Caco-2 (cell line): ENCODE data around the gene HLCS. TPM values are rescaled to one million over a fixed set of nuclear protein-coding genes. Genes with fewer than 3 reads are reported as not detected.

Experiments
- BruUV-seq: library from RNA; stranded (reverse); fragments of 400-500 nt; replicated peaks from 2 replicates; lab custom pipeline; 2021; lab: Mats Ljungman, UMichigan
- CTCF ChIA-PET: fragments of 300-600 bp; sonication (Branson Sonifier 250); formaldehyde crosslinking; loops from one replicate; lab custom pipeline; 2022; ENCODE audit warnings: antibody characterized with exemption; lab: Charles Lee
- POLR2A ChIA-PET: fragments of 300-600 bp; sonication (Branson Sonifier 250); formaldehyde crosslinking; loops from one replicate; lab custom pipeline; 2022; ENCODE audit warnings: antibody characterized with exemption; lab: Charles Lee
- DNase-seq, 2 experiments: peaks; one replicate each; pipeline versions ENCODE4 v3.0.0 to v3.0.0-alpha.2; 2020 to 2022
- H3K27me3 ChIP-seq: replicated peaks from 2 replicates; pipeline ENCODE4 v1.6.0; 2011; ENCODE audit warnings: low read length; ENCODE audit not compliant: control insufficient read depth, insufficient read depth
- H3K36me3 ChIP-seq: 2 replicates; pipeline ENCODE4 v1.5.1; 2011; ENCODE audit warnings: low read length; ENCODE audit not compliant: control insufficient read depth, insufficient read depth
- H3K4me1 ChIP-seq: fragments of 250-450 bp; sonication (Bioruptor Pico); 2 replicates; pipeline ENCODE4 v1.5.1; 2020; ENCODE audit warnings: mild to moderate bottlenecking
- H3K4me3 ChIP-seq: 2 replicates; pipeline ENCODE4 v1.5.1; 2011; ENCODE audit warnings: low read depth, mild to moderate bottlenecking, control low read depth, low read length
- H3K9me3 ChIP-seq: fragments of 250-450 bp; sonication (Bioruptor Pico); 2 replicates; pipeline ENCODE4 v1.5.1; 2020; ENCODE audit warnings: mild to moderate bottlenecking, moderate library complexity
- H3K27ac Mint-ChIP-seq: one replicate; pipeline ENCODE4 v1.8.0; 2022; ENCODE audit warnings: mixed read lengths; ENCODE audit not compliant: unreplicated experiment
- H3K27me3 Mint-ChIP-seq: one replicate; pipeline ENCODE4 v1.8.0; 2022; ENCODE audit warnings: mixed read lengths; ENCODE audit not compliant: insufficient read depth, unreplicated experiment
- H3K36me3 Mint-ChIP-seq: one replicate; pipeline ENCODE4 v1.8.0; 2022; ENCODE audit warnings: mild to moderate bottlenecking, mixed read lengths; ENCODE audit not compliant: insufficient read depth, unreplicated experiment
- H3K4me1 Mint-ChIP-seq: one replicate; pipeline ENCODE4 v1.8.0; 2022; ENCODE audit warnings: low read depth, mixed read lengths; ENCODE audit not compliant: unreplicated experiment
- H3K4me3 Mint-ChIP-seq: one replicate; pipeline ENCODE4 v1.8.0; 2022; ENCODE audit warnings: mild to moderate bottlenecking, moderate library complexity, mixed read lengths; ENCODE audit not compliant: unreplicated experiment
- H3K9me3 Mint-ChIP-seq: one replicate; pipeline ENCODE4 v1.8.0; 2022; ENCODE audit warnings: mixed read lengths; ENCODE audit not compliant: unreplicated experiment
- CTCF ChIP-seq, 2 experiments: fragments of 200-600 bp in 1 of 2; IDR thresholded peaks; 1 replicate in 1 of 2; 2 replicates in 1 of 2; pipeline versions ENCODE4 v1.5.1 to v1.8.0; 2011 to 2022; ENCODE audit warnings: antibody characterized with exemption in 1 of 2, control low read depth in 1 of 2, inconsistent platforms in 1 of 2, low read depth in 1 of 2, low read length in 1 of 2, mild to moderate bottlenecking in 1 of 2, moderate library complexity in 1 of 2; ENCODE audit not compliant: insufficient read depth in 1 of 2, severe bottlenecking in 1 of 2, unreplicated experiment in 1 of 2
- intact Hi-C: fragments of 100-400 bp; cut with micrococcal nuclease; formaldehyde crosslinking; loops from one replicate; pipeline ENCODE4 v1.10.0; 2022; ENCODE audit not compliant: unreplicated experiment
- total RNA-seq: library from RNA; stranded (reverse); gene quantifications from 2 replicates; pipeline ENCODE4 v1.2.3, GENCODE V29; 2022

Gene HLCS
- total RNA-seq, 1 experiment from 2014 or later, result 26.2 TPM

- Histone ChIP-seq H3K36me3 (no peaks in the 10 kb centered on the region; the same call in 1 of the 2 replicates), H3K9me3 (no peaks in the 10 kb centered on the region), H3K27me3 (no peaks in the 10 kb centered on the region), H3K4me3 (no peak overlapping the region), H3K4me1 (peaks cover 11% of the 10 kb centered on the region; the same call in 1 of the 2 replicates)
- no peaks in the 10 kb centered on the region for H3K27me3 Mint-ChIP-seq
- no peaks in the 10 kb centered on the region for H3K9me3 Mint-ChIP-seq
- CTCF ChIA-PET, result interaction anchor here (0.5 to 1.1 kb wide), 3 partner anchors 10 to 340 kb away, joined by 3 to 7 read pairs (median 5); no protein-coding TSS in a partner anchor
- H3K4me1 Mint-ChIP-seq, result peaks cover 20% of the 10 kb centered on the region
- no TSS peak for BruUV-seq
- no peak overlapping the region for H3K4me3 Mint-ChIP-seq
- TF ChIP-seq CTCF (IDR thresholded peaks at IDR 0.05; ENCODE audit: insufficient read depth in 1 of 2, low read depth in 1 of 2, low read length in 1 of 2, severe bottlenecking in 1 of 2, unreplicated experiment in 1 of 2), result peak; percentile 87 to 88
- DNase-seq, result peak; percentile 78 to 79
- no peaks in the 10 kb centered on the region for H3K36me3 Mint-ChIP-seq
- intact Hi-C loops, result loop anchor here (1.0 to 5.0 kb wide), 4 partner anchors 65 to 505 kb away; no protein-coding TSS in a partner anchor
- POLR2A ChIA-PET, result interaction anchor here (0.5 kb wide), 1 partner anchor 608 kb away, joined by 5 read pairs; no protein-coding TSS in a partner anchor
- H3K27ac Mint-ChIP-seq, result no peak overlapping the region
Observed at GRCh38 chr21:36927719-36928117, 38.8 kb downstream of the HLCS start.

GRCh38 chr21:36926989-36927718 is 39.3 kb downstream of the HLCS start:
- ChIA-PET CTCF (interaction anchor here (0.5 to 1.1 kb wide), 3 partner anchors 10 to 339 kb away, joined by 3 to 7 read pairs (median 5); no protein-coding TSS in a partner anchor), POLR2A (interaction anchor here (0.5 kb wide), 1 partner anchor 607 kb away, joined by 5 read pairs; no protein-coding TSS in a partner anchor)
- H3K9me3 Mint-ChIP-seq, result no peaks in the 10 kb centered on the region
- H3K4me3 Mint-ChIP-seq, result no peak overlapping the region
- H3K27ac Mint-ChIP-seq, result no peak overlapping the region
- Histone ChIP-seq H3K4me1 (peaks cover 11% of the 10 kb centered on the region; the same call in 1 of the 2 replicates), H3K27me3 (no peaks in the 10 kb centered on the region), H3K4me3 (no peak overlapping the region), H3K36me3 (no peaks in the 10 kb centered on the region; the same call in 1 of the 2 replicates), H3K9me3 (no peaks in the 10 kb centered on the region)
- H3K36me3 Mint-ChIP-seq, result no peaks in the 10 kb centered on the region
- H3K27me3 Mint-ChIP-seq, result no peaks in the 10 kb centered on the region
- peaks cover 20% of the 10 kb centered on the region for H3K4me1 Mint-ChIP-seq
- no peak for TF ChIP-seq CTCF (IDR thresholded peaks at IDR 0.05; ENCODE audit: insufficient read depth in 1 of 2, low read depth in 1 of 2, low read length in 1 of 2, severe bottlenecking in 1 of 2, unreplicated experiment in 1 of 2)
- DNase-seq, result no peak
- intact Hi-C loops, result loop anchor here (1.0 to 5.0 kb wide), 4 partner anchors 65 to 505 kb away; no protein-coding TSS in a partner anchor
- no TSS peak for BruUV-seq

GRCh38 chr21:36923270-36923669 is 43.2 kb downstream of the HLCS start:
- BruUV-seq, result no TSS peak
- Histone ChIP-seq H3K4me3 (no peak overlapping the region), H3K27me3 (no peaks in the 10 kb centered on the region), H3K36me3 (no peaks in the 10 kb centered on the region; the same call in 1 of the 2 replicates), H3K9me3 (no peaks in the 10 kb centered on the region), H3K4me1 (peaks cover 10% of the 10 kb centered on the region; the same call in 1 of the 2 replicates)
- ChIA-PET CTCF (no interaction called here), POLR2A (no interaction called here)
- Mint-ChIP-seq H3K27me3 (no peaks in the 10 kb centered on the region), H3K4me3 (no peak overlapping the region), H3K9me3 (no peaks in the 10 kb centered on the region), H3K27ac (no peak overlapping the region), H3K4me1 (peaks cover 18% of the 10 kb centered on the region), H3K36me3 (no peaks in the 10 kb centered on the region)
- no peak for DNase-seq
- no peak for TF ChIP-seq CTCF (IDR thresholded peaks at IDR 0.05; ENCODE audit: insufficient read depth in 1 of 2, low read depth in 1 of 2, low read length in 1 of 2, severe bottlenecking in 1 of 2, unreplicated experiment in 1 of 2)
- intact Hi-C loops, result no loop called here
